ENCODE data around the gene TEKT3. TPM values are rescaled to one million over a fixed set of nuclear protein-coding genes. Genes with fewer than 3 reads are reported as not detected.

The TEKT3 gene
- total RNA-seq, 1 donor from 2014 or later: 0.40 TPM

GRCh38 chr17:15351925-15352324 lies 10.5 kb upstream of the TEKT3 start:
- ATAC-seq: peak; percentile 94
- no peak for DNase-seq
- intact Hi-C loops (cut with micrococcal nuclease): no loop called here

- peak; percentile 36 for ATAC-seq
- intact Hi-C loops (cut with micrococcal nuclease): no loop called here
- DNase-seq: no peak
Observed at GRCh38 chr17:15351478-15351840, 10.1 kb upstream of the TEKT3 start.

DNA sequence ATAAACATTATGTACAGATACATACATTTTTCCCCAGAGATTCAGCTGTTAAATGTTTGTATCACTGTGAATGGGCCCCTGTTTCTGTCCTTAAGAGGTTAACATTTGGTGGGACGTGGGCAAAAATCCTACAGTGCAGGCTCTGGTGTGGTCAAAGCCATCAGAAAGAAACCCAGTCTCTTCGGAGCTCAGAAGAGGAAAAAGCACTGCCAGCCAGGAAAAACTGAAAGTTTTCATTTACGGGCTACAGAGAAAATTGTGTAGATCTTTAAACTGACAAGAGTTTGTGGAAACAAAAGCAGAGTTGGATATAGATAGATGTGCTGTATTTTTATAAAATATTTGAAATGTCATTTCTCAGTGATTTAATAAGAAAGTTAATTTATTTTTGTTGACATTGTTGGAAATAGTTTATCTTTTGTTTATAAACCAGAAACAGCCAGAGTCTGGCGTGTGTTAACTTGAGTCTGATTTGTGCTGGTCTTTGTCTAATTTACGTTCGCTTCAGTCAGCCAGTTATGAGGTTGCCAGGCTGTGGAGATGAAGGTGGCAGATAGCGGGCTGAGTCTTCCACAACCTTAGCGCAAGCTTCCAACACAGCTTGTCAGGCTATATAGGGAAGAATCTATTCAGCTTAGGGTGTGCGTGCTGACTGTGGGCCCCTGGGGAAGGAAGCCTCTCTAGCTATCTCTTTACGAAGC lies 9.5 kb upstream of the TEKT3 start:
- ATAC-seq (peak; percentile 37), DNase-seq (no peak)
- intact Hi-C loops (cut with micrococcal nuclease): no loop called here

- intact Hi-C loops (cut with micrococcal nuclease): no loop called here
- ATAC-seq: no peak
- no peak for DNase-seq
Observed at GRCh38 chr17:15349119-15349518, 7.7 kb upstream of the TEKT3 start.

DNA sequence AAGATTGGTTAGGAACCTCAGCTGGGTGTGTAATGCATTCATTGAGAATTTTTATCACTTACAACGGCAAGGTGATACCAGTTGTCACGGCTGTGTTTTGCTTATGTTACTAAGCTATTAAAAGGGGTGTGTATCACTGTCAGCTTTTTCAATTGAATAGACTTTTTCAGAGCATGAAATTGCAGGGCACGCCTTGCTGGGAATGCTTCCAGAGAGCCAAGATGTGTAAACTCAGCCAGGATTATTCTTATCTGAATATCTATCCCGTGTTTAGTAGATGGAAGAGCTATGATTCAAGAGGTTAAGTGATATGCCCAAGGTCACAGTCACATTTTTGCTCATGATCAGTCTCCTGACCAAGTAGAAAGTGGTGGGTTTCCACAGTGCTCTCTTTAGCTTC lies 6.6 kb upstream of the TEKT3 start:
- intact Hi-C loops (cut with micrococcal nuclease): no loop called here
- no peak for ATAC-seq
- no peak for DNase-seq

GRCh38 chr17:15346066-15346595 lies 4.7 kb upstream of the TEKT3 start:
- DNase-seq (no peak), ATAC-seq (no peak)
- intact Hi-C loops (cut with micrococcal nuclease): no loop called here

- no peak for DNase-seq
- ATAC-seq: no peak
- intact Hi-C loops (cut with micrococcal nuclease): no loop called here
Observed at GRCh38 chr17:15343749-15344148, 2.4 kb upstream of the TEKT3 start.

GRCh38 chr17:15342460-15342859 lies 1.1 kb upstream of the TEKT3 start:
- intact Hi-C loops (cut with micrococcal nuclease): no loop called here
- DNase-seq (no peak), ATAC-seq (no peak)

DNA sequence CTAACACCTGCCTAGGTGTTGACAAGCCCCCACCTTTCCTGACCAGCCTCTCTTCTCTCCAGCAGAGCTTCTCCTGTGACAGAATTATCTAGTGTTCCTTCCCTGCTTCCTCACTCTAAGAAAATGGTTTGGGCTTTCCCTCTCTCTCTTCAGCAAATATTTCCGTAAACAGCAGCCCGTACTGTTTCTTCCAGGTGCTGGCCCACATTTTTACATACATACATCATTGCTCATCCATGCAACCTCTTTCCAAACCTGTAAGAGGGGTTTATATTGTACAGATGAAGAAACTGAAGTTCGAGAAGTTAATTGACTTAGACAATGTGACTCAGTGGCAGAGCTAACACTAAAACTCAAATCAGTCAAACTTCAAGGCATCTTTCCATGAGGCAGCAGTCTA lies 569 bp upstream of the TEKT3 start:
- intact Hi-C loops (cut with micrococcal nuclease): no loop called here
- ATAC-seq: no peak

GRCh38 chr17:15340966-15341365 lies 431 bp downstream of the TEKT3 start:
- ATAC-seq: peak; percentile 60
- DNase-seq: no peak
- intact Hi-C loops (cut with micrococcal nuclease): no loop called here

More for the DNA sequence above, 569 bp upstream of the TEKT3 start:
- DNase-seq: no peak

GRCh38 chr17:15335446-15335845 lies 6.0 kb downstream of the TEKT3 start:
- no peak for ATAC-seq
- no peak for DNase-seq
- intact Hi-C loops (cut with micrococcal nuclease): no loop called here

- DNase-seq (no peak), ATAC-seq (no peak)
- intact Hi-C loops (cut with micrococcal nuclease): no loop called here
Observed at GRCh38 chr17:15334266-15334665, 7.1 kb downstream of the TEKT3 start.

DNA sequence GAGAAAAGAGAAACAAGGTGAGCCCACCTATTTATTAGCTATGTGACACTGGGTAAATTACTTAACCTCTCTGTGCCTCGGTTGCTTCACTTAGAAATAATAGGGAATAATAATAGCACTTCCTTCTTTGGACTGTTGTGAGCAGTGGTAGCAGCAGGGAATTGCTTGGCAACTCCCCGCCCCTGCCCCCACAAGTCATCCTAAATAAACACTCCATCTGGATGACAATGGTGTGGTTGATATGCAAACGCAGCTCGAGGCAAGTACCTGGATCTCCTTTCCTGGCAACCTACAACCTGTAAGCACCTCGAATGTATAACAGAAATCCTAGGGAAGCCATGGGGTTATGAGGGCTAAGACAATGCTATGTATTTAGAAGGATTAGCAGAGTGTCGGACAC lies 9.1 kb downstream of the TEKT3 start:
- no peak for ATAC-seq
- intact Hi-C loops (cut with micrococcal nuclease): no loop called here

DNA sequence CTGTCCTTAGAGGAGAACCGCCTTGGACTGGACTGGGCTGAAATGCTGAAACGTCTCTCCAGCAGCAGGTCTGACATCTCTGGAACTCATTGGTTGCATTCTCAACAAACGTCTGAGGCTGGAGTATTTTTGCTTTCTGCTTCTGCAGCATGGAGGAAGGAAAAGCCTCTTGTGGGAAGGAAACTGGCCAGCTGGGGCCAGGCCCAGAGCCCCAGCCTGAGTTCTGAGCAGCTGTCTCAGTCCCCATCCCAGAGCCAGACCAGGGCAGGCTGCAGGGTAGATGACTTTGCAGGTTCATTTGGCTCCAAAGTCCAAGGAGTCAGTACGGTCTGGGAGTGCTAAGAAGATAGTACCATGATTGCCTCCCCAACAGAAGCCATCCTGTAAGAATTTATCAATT lies 18.3 kb downstream of the TEKT3 start:
- peak; percentile 89 for ATAC-seq
- intact Hi-C loops (cut with micrococcal nuclease): no loop called here

More for the DNA sequence above, 9.1 kb downstream of the TEKT3 start:
- no peak for DNase-seq

DNA sequence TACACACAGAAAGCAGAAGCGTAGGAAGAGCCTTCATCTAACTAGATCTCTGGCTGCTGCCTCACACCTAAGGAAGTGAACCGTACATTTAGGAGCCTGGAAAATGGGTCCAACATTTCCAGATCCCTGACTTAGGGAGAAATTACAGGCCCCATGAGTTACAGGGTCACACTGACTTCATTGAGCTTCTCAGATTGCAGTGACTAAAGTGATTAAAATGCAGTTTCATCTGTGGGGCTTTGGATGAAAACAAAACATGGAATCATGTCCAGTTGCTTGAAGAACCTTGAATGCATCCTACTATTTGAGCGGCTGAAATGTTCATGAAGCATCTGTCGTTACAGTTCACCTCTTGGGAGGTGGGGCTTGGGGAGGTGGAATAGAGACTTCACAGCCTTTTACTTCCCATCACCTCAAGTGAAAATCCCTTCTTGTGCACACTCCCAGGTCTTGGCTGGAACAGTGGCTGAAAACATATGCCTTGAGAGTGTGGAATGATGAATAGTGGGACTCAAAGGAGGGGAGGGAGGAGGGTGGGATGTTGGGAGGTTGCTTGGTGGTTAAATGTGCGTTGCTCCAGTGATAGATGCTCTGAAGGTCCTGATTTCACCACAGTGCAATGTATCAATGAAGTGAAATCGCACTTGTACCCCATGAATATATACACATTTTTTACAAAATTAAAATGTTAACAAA lies 19.7 kb downstream of the TEKT3 start:
- ATAC-seq: no peak
- no peak for DNase-seq
- intact Hi-C loops (cut with micrococcal nuclease): no loop called here

More for the DNA sequence above, 18.3 kb downstream of the TEKT3 start:
- DNase-seq: peak; percentile 64

GRCh38 chr17:15319452-15320010 lies 21.9 kb downstream of the TEKT3 start:
- ATAC-seq (no peak), DNase-seq (no peak)
- intact Hi-C loops (cut with micrococcal nuclease): no loop called here

GRCh38 chr17:15311996-15312395 lies 29.4 kb downstream of the TEKT3 start:
- ATAC-seq (no peak), DNase-seq (no peak)
- intact Hi-C loops (cut with micrococcal nuclease): no loop called here

GRCh38 chr17:15309793-15310192 lies 31.6 kb downstream of the TEKT3 start:
- ATAC-seq (peak; percentile 47), DNase-seq (no peak)

DNA sequence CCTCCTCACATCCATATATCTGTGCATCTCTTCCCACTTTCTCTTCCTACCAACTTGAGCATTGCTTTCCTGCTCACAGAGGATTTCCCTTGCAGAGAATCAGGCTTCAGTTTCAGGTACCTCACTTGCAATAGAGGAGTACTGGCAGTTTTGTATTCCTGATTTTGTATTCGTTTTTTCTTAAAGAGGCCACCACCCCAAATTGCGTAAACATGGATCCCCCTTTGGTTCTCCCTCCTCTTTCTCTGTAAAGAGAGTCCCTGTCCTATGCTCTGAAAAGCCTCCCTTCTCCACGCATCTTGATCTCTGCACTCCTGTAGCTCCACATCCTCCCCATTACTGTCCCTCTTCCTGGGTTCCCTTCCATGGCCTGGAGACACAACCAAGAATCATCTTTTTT lies 32.2 kb downstream of the TEKT3 start:
- ATAC-seq: no peak
- DNase-seq: no peak
- intact Hi-C loops (cut with micrococcal nuclease): no loop called here

More at GRCh38 chr17:15309793-15310192, 31.6 kb downstream of the TEKT3 start:
- intact Hi-C loops (cut with micrococcal nuclease): no loop called here

- no peak for ATAC-seq
- intact Hi-C loops (cut with micrococcal nuclease): no loop called here
- DNase-seq: no peak
Observed at GRCh38 chr17:15308758-15309157, 32.6 kb downstream of the TEKT3 start.

Measured in left ventricle myocardium superior (tissue), 1 donor.